HEK293 (cell line): Measurements from ENCODE around the gene INPP5A.

Experiments used
- CTCF ChIA-PET: fragments of 350-600 bp; formaldehyde crosslinking; extraction: SDS; loops from one replicate; lab custom pipeline; 2021; ENCODE audit warnings: antibody characterized with exemption; lab: Yijun Ruan, JAX
- POLR2A ChIA-PET: fragments of 300-600 bp; formaldehyde crosslinking; extraction: SDS; loops from one replicate; lab custom pipeline; 2020; ENCODE audit warnings: antibody characterized with exemption, inconsistent platforms; lab: Yijun Ruan, JAX
- H3K27ac ChIP-seq: fragments of 200-500 bp; sonication (Bioruptor generic); 2 replicates; pipeline ENCODE4 v1.5.1; 2014; ENCODE audit warnings: low read depth, low read length, control low read depth, inconsistent platforms; ENCODE audit errors: extremely low read depth
- H3K36me3 ChIP-seq, 2 experiments: fragments of 200-500 bp in 1 of 2; sonication (Bioruptor generic) in 1 of 2; 1 replicate in 1 of 2; 2 replicates in 1 of 2; pipeline ENCODE4 v1.5.1; 2014 to 2017; ENCODE audit warnings: inconsistent platforms in 2 of 2, low read length in 2 of 2; ENCODE audit not compliant: control insufficient read depth in 2 of 2, insufficient read depth in 1 of 2
- H3K4me1 ChIP-seq: fragments of 200-500 bp; sonication (Bioruptor generic); 2 replicates; pipeline ENCODE4 v1.5.1; 2014; ENCODE audit warnings: mild to moderate bottlenecking, low read length, inconsistent platforms; ENCODE audit not compliant: control insufficient read depth, insufficient read depth
- H3K4me3 ChIP-seq: 2 replicates; pipeline ENCODE4 v1.5.1; 2011; ENCODE audit warnings: low read depth, mild to moderate bottlenecking, control low read depth, low read length, moderate library complexity
- H3K9me3 ChIP-seq: fragments of 200-500 bp; sonication (Bioruptor generic); 2 replicates; pipeline ENCODE4 v1.5.1; 2014; ENCODE audit warnings: low read depth, low read length, inconsistent platforms; ENCODE audit not compliant: control insufficient read depth, insufficient read depth
- GFI1B ChIP-seq: fragments of 450-650 bp; formaldehyde crosslinking; IDR thresholded peaks from 2 replicates; pipeline ENCODE4 v1.5.1; 2016; ENCODE audit warnings: missing biosample characterization, missing genetic modification characterization
- IKZF3 ChIP-seq: fragments of 450-650 bp; IDR thresholded peaks from 2 replicates; pipeline ENCODE4 v1.5.0; 2018; ENCODE audit warnings: missing biosample characterization, mild to moderate bottlenecking, missing genetic modification characterization, moderate library complexity
- PRDM10 ChIP-seq: fragments of 450-650 bp; formaldehyde crosslinking; IDR thresholded peaks from 2 replicates; pipeline ENCODE4 v1.5.1; 2016; ENCODE audit warnings: missing biosample characterization, missing genetic modification characterization
- ZEB2 ChIP-seq: fragments of 450-650 bp; formaldehyde crosslinking; IDR thresholded peaks from 2 replicates; pipeline ENCODE4 v1.5.1; 2016; ENCODE audit warnings: missing biosample characterization, missing genetic modification characterization
- ZIC2 ChIP-seq: fragments of 450-650 bp; formaldehyde crosslinking; IDR thresholded peaks from 2 replicates; pipeline ENCODE4 v1.5.1; 2016; ENCODE audit warnings: missing biosample characterization, missing genetic modification characterization
- ZNF140 ChIP-seq: fragments of 450-650 bp; formaldehyde crosslinking; IDR thresholded peaks from 2 replicates; pipeline ENCODE4 v1.5.1; 2016; ENCODE audit warnings: missing biosample characterization, missing genetic modification characterization
- ZNF155 ChIP-seq: fragments of 450-650 bp; formaldehyde crosslinking; IDR thresholded peaks from 2 replicates; pipeline ENCODE4 v1.5.1; 2016; ENCODE audit warnings: missing biosample characterization, missing genetic modification characterization
- ZNF221 ChIP-seq: fragments of 450-650 bp; formaldehyde crosslinking; IDR thresholded peaks from 2 replicates; pipeline ENCODE4 v1.5.1; 2017; ENCODE audit warnings: missing biosample characterization, missing genetic modification characterization, borderline replicate concordance
- ZNF324 ChIP-seq: fragments of 450-650 bp; formaldehyde crosslinking; IDR thresholded peaks from 2 replicates; pipeline ENCODE4 v1.5.1; 2016; ENCODE audit warnings: missing biosample characterization, missing genetic modification characterization
- ZNF37A ChIP-seq: fragments of 450-650 bp; IDR thresholded peaks from 2 replicates; pipeline ENCODE4 v1.5.1; 2018; ENCODE audit warnings: missing biosample characterization, missing genetic modification characterization
- ZNF645 ChIP-seq: fragments of 450-650 bp; formaldehyde crosslinking; IDR thresholded peaks from 2 replicates; pipeline ENCODE4; 2016; ENCODE audit warnings: missing biosample characterization, missing genetic modification characterization
- ZNF677 ChIP-seq: fragments of 450-650 bp; IDR thresholded peaks from 2 replicates; pipeline ENCODE4 v1.5.0; 2018; ENCODE audit warnings: missing biosample characterization, mild to moderate bottlenecking, missing genetic modification characterization, moderate library complexity
- ZNF776 ChIP-seq: fragments of 450-650 bp; formaldehyde crosslinking; IDR thresholded peaks from 2 replicates; pipeline ENCODE4 v1.5.0; 2017; ENCODE audit warnings: missing biosample characterization, missing genetic modification characterization, borderline replicate concordance
- ZNF785 ChIP-seq: fragments of 450-650 bp; formaldehyde crosslinking; IDR thresholded peaks from 2 replicates; pipeline ENCODE4 v1.5.1; 2016; ENCODE audit warnings: missing biosample characterization, missing genetic modification characterization
- ZNF792 ChIP-seq: fragments of 450-650 bp; formaldehyde crosslinking; IDR thresholded peaks from 2 replicates; pipeline ENCODE4 v1.5.1; 2016; ENCODE audit warnings: missing biosample characterization, missing genetic modification characterization
- TF ChIP-seq, protein P1 (sequence below): fragments of 450-650 bp; formaldehyde crosslinking; IDR thresholded peaks from 2 replicates; pipeline ENCODE4 v1.5.1; 2016; ENCODE audit warnings: missing biosample characterization, missing genetic modification characterization

Gene INPP5A

DNA sequence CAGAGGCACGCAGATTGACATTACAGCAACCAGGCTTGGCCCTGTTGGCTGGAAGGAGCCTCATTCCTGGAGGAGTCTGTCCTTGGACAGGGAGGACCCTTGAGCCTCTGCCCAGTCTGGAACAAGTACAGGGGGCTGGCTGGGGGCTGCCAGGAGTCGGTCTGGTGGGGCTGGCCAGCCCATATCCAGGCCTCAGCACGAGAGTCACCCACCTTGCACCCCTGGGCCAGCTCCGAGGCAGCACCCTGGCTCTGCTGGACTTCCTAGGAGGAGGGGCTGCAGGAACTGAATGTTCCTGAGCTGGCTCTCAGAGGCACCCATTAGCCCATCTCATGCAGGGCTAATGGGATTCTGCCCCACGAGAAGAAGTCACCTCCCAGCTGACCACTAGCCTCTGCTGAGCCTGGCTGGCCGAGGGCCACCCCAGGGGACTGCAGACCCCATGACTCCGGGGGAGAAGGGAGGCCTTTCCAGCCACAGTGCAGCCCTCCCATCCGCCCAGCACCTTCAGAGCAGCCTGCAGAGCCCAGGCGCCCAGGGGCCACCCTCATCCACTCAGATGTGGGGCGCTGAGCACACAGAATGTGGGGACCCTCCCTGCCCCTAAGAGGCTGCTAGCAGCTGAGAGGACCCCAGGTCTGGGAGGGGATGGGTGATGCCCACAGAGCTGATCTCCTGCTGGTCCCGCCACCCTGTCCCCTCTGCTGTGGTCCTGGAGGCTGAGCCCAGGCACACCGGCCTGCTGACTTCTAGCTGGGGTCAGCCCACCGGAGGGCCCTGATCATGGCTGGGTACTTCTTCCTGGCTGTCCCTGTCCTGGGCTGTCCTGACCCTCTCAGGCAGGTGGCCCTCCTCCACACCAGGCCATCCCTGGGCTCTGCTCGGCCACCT, 14.8 kb upstream of the INPP5A start (continued):
- TF ChIP-seq GFI1B (no peak), ZNF645 (tag by site-specific recombination) (no peak), ZEB2 (tag by site-specific recombination) (no peak), ZNF37A (tag by site-specific recombination) (no peak), ZNF785 (tag by site-specific recombination) (no peak), IKZF3 (tag by site-specific recombination) (no peak)

- Histone ChIP-seq H3K4me3 (no peak overlapping the region), H3K36me3 (no peaks in the 10 kb centered on the region), H3K4me1 (no peaks in the 10 kb centered on the region), H3K27ac (no peak overlapping the region), H3K9me3 (no peaks in the 10 kb centered on the region)
- CTCF ChIA-PET: interaction anchor here (0.6 kb wide), 1 partner anchor 74 kb away, joined by 3 read pairs; no protein-coding TSS in a partner anchor
- TF ChIP-seq ZNF221 (tag by site-specific recombination): no peak
- TF ChIP-seq PRDM10 (tag by site-specific recombination): no peak
- TF ChIP-seq, protein P1, sequence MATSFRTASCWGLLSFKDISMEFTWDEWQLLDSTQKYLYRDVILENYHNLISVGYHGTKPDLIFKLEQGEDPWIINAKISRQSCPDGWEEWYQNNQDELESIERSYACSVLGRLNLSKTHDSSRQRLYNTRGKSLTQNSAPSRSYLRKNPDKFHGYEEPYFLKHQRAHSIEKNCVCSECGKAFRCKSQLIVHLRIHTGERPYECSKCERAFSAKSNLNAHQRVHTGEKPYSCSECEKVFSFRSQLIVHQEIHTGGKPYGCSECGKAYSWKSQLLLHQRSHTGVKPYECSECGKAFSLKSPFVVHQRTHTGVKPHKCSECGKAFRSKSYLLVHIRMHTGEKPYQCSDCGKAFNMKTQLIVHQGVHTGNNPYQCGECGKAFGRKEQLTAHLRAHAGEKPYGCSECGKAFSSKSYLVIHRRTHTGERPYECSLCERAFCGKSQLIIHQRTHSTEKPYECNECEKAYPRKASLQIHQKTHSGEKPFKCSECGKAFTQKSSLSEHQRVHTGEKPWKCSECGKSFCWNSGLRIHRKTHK: no peak
- no peak for TF ChIP-seq ZIC2 (tag by site-specific recombination)
- no peak for TF ChIP-seq ZNF140
- TF ChIP-seq ZNF792 (tag by site-specific recombination): no peak
- TF ChIP-seq ZNF155 (tag by site-specific recombination): no peak
- no peak for TF ChIP-seq ZEB2 (tag by site-specific recombination)
- TF ChIP-seq ZNF677 (tag by site-specific recombination): no peak
- TF ChIP-seq ZNF324 (tag by site-specific recombination): no peak
- TF ChIP-seq ZNF776: no peak
- POLR2A ChIA-PET: interaction anchor here (2.1 kb wide), 1 partner anchor 9 kb away, joined by 7 read pairs; no protein-coding TSS in a partner anchor
These were observed 13.8 kb upstream of the INPP5A start for GRCh38 chr10:132523561-132524442.
